ENCODE results near the gene EMILIN3. TPM values are rescaled to one million over a fixed set of nuclear protein-coding genes. Genes with fewer than 3 reads are reported as not detected.

The EMILIN3 gene
- total and polyA plus RNA-seq, 7 donors, result 0.66 to 4.3 (median 2.9) TPM; not detected in 2

DNA sequence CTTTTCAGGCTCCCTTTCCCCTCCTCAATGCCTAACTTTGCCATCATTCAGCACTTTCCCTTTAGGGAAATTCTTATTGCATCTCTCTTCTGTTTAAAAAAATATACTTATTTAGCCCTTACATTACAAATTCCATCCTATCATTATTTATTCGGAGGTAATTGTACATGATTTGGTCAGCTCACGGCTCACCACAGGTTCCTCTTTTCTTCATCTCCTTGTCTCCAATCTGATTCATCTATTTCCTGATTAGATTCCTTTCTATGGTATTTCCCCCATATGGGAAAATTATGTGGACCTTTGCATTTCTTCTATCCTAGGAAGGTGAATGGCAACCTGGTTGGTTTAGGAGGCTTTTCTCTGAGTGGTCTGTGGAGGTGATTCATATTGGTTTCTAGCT, 12.9 kb upstream of the EMILIN3 start:
- no peaks in the 10 kb centered on the region for H3K36me3 ChIP-seq
- no peak for DNase-seq
- no peaks in the 10 kb centered on the region for H3K27me3 ChIP-seq
- intact Hi-C loops (cut with DNase I), result no loop called here
- WGBS, 2 donors, result 51 to 83% methylated on average over 2 of the region's 2 CpGs
- no peaks in the 10 kb centered on the region for H3K9me3 ChIP-seq
- H3K27ac ChIP-seq, result no peak overlapping the region
- TF ChIP-seq, protein P1, sequence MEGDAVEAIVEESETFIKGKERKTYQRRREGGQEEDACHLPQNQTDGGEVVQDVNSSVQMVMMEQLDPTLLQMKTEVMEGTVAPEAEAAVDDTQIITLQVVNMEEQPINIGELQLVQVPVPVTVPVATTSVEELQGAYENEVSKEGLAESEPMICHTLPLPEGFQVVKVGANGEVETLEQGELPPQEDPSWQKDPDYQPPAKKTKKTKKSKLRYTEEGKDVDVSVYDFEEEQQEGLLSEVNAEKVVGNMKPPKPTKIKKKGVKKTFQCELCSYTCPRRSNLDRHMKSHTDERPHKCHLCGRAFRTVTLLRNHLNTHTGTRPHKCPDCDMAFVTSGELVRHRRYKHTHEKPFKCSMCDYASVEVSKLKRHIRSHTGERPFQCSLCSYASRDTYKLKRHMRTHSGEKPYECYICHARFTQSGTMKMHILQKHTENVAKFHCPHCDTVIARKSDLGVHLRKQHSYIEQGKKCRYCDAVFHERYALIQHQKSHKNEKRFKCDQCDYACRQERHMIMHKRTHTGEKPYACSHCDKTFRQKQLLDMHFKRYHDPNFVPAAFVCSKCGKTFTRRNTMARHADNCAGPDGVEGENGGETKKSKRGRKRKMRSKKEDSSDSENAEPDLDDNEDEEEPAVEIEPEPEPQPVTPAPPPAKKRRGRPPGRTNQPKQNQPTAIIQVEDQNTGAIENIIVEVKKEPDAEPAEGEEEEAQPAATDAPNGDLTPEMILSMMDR (IDR thresholded peaks at IDR 0.05), result no peak
- no peak for TF ChIP-seq POLR2A (IDR thresholded peaks at IDR 0.05)
- no peak for TF ChIP-seq EP300 (IDR thresholded peaks at IDR 0.05)
- no peak for TF ChIP-seq POLR2AphosphoS5 (IDR thresholded peaks at IDR 0.05)
- no peaks in the 10 kb centered on the region for H3K4me1 ChIP-seq
- no peak overlapping the region for H3K4me3 ChIP-seq

- TF ChIP-seq POLR2A (IDR thresholded peaks at IDR 0.05) (no peak), POLR2AphosphoS5 (IDR thresholded peaks at IDR 0.05) (no peak), EP300 (IDR thresholded peaks at IDR 0.05) (no peak)
- TF ChIP-seq, protein P1 (IDR thresholded peaks at IDR 0.05), result no peak
- no peaks in the 10 kb centered on the region for H3K27me3 ChIP-seq
- H3K27ac ChIP-seq, result no peak overlapping the region
- 43 to 52% methylated on average over 6 of the region's 6 CpGs for WGBS, 2 donors
- no peaks in the 10 kb centered on the region for H3K4me1 ChIP-seq
- H3K36me3 ChIP-seq, result no peaks in the 10 kb centered on the region
- no peak overlapping the region for H3K4me3 ChIP-seq
- intact Hi-C loops (cut with DNase I), result no loop called here
- DNase-seq, result no peak
- no peaks in the 10 kb centered on the region for H3K9me3 ChIP-seq
Observed at GRCh38 chr20:41377275-41377674, 10.7 kb upstream of the EMILIN3 start.

GRCh38 chr20:41376349-41376748, 9.7 kb upstream of the EMILIN3 start:
- WGBS, 2 donors, result 90 to 94% methylated on average over 5 of the region's 5 CpGs
- H3K4me1 ChIP-seq, result no peaks in the 10 kb centered on the region

DNA sequence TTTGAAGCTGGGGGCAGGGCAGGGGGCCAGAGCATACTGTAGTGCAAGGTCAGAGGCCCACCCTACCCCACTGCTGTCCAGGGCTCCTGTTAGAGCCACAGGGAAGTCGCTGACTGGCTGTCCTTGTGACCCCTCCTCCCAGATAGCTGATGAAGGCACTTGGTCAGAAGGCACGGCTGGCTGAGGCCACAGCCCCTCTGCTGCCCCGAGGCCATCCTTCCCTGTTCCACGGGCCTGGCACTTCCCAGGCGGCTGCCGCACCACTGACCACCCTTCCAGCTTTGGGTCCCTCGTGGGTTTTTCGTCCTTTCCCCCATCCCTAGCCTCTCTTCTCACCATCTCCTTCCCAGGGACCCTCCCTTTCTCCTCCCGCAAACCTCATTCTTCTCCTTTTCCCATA, 9.2 kb upstream of the EMILIN3 start:
- TF ChIP-seq, protein P1 (IDR thresholded peaks at IDR 0.05), result no peak
- TF ChIP-seq POLR2AphosphoS5 (IDR thresholded peaks at IDR 0.05) (no peak), EP300 (IDR thresholded peaks at IDR 0.05) (no peak), POLR2A (IDR thresholded peaks at IDR 0.05) (no peak)
- Histone ChIP-seq H3K27ac (no peak overlapping the region), H3K9me3 (no peaks in the 10 kb centered on the region), H3K36me3 (no peaks in the 10 kb centered on the region), H3K27me3 (no peaks in the 10 kb centered on the region), H3K4me3 (no peak overlapping the region), H3K4me1 (no peaks in the 10 kb centered on the region)
- intact Hi-C loops (cut with DNase I), result no loop called here
- WGBS, 2 donors, result 76 to 79% methylated on average over 9 of the region's 9 CpGs
- DNase-seq, result no peak

More at GRCh38 chr20:41376349-41376748, 9.7 kb upstream of the EMILIN3 start:
- Histone ChIP-seq H3K9me3 (no peaks in the 10 kb centered on the region), H3K36me3 (no peaks in the 10 kb centered on the region), H3K27me3 (no peaks in the 10 kb centered on the region), H3K4me3 (no peak overlapping the region), H3K27ac (no peak overlapping the region)
- DNase-seq, result no peak
- TF ChIP-seq POLR2A (IDR thresholded peaks at IDR 0.05), result no peak
- no peak for TF ChIP-seq POLR2AphosphoS5 (IDR thresholded peaks at IDR 0.05)
- TF ChIP-seq, protein P1 (IDR thresholded peaks at IDR 0.05), result no peak
- TF ChIP-seq EP300 (IDR thresholded peaks at IDR 0.05), result no peak
- intact Hi-C loops (cut with DNase I), result no loop called here

Data from sigmoid colon (tissue), 7 donors.